Measurements from ENCODE around the gene C3orf18. TPM values are rescaled to one million over a fixed set of nuclear protein-coding genes. Genes with fewer than 3 reads are reported as not detected.

The C3orf18 gene
- total RNA-seq, 1 experiment from 2014 or later: 5.0 TPM

DNA sequence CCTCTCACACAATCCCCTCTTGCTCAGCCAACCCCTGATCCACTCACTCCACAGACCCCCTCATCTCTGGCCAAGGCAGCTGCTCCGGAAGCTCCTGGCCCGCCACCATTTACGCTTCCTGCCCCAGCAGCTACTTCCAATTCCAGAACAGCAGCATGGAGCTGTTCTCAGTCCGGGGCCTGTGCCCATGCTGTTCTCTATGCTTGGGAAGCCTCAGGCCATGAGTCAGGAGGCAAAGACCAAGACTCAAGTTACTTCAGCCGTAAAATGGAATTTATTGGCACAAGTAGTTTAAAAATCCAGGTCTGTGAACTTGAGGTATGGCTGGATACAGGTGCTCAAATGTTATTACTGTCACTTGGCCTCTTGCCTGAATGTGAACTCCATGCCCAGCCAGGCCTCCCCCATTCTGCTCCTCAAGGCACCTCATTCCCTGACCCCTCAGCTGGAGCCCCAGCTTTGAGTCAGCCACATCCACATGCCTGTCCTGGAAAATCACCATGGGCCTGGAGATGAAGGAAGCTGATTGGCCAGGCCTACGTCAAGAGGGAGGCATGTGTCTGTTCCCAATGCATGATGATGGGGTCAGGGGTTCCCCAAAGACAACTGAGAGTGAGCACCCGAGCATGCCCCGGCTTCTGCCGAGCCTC is 32.7 kb downstream of the C3orf18 start:
- intact Hi-C loops (cut with micrococcal nuclease; ENCODE audit: unreplicated experiment) (no loop called here), in situ Hi-C loops (cut with HindIII; ENCODE audit: low pct_unique_long_range_greater_than_20kb, low sequenced_read_pairs) (no loop called here)
- no TSS peak for BruUV-seq (replicated peaks)
- ATAC-seq (no peak), DNase-seq (ENCODE audit: low read depth, low spot score) (no peak)
- ChIA-PET POLR2A (no interaction called here), CTCF (interaction anchor here (0.7 kb wide), 1 partner anchor 68 kb away, joined by 10 read pairs; no protein-coding TSS in a partner anchor)
- no peaks in the 10 kb centered on the region for H3K9me3 ChIP-seq (ENCODE audit: control insufficient read depth, insufficient read depth, low read depth, low read length)
- TF ChIP-seq POLR2AphosphoS5 (IDR thresholded peaks at IDR 0.05; ENCODE audit: low read depth, low read length) (no peak), TCF7L2 (IDR thresholded peaks at IDR 0.05; ENCODE audit: low read depth, low read length) (no peak), SIN3A (IDR thresholded peaks at IDR 0.05; ENCODE audit: borderline replicate concordance, insufficient read depth, low read depth, low read length) (no peak), CTCF (IDR thresholded peaks at IDR 0.05) (no peak)
- TF ChIP-seq, protein P1, sequence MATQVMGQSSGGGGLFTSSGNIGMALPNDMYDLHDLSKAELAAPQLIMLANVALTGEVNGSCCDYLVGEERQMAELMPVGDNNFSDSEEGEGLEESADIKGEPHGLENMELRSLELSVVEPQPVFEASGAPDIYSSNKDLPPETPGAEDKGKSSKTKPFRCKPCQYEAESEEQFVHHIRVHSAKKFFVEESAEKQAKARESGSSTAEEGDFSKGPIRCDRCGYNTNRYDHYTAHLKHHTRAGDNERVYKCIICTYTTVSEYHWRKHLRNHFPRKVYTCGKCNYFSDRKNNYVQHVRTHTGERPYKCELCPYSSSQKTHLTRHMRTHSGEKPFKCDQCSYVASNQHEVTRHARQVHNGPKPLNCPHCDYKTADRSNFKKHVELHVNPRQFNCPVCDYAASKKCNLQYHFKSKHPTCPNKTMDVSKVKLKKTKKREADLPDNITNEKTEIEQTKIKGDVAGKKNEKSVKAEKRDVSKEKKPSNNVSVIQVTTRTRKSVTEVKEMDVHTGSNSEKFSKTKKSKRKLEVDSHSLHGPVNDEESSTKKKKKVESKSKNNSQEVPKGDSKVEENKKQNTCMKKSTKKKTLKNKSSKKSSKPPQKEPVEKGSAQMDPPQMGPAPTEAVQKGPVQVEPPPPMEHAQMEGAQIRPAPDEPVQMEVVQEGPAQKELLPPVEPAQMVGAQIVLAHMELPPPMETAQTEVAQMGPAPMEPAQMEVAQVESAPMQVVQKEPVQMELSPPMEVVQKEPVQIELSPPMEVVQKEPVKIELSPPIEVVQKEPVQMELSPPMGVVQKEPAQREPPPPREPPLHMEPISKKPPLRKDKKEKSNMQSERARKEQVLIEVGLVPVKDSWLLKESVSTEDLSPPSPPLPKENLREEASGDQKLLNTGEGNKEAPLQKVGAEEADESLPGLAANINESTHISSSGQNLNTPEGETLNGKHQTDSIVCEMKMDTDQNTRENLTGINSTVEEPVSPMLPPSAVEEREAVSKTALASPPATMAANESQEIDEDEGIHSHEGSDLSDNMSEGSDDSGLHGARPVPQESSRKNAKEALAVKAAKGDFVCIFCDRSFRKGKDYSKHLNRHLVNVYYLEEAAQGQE (IDR thresholded peaks at IDR 0.05; ENCODE audit: insufficient read depth in 1 of 2, low read depth in 2 of 2, low read length in 1 of 2): no peak
- H3K4me3 ChIP-seq (ENCODE audit: low read depth in 2 of 2, low read length in 2 of 2): no peak overlapping the region
- H3K4me1 ChIP-seq (ENCODE audit: control insufficient read depth, insufficient read depth, low read length): no peaks in the 10 kb centered on the region
- no peaks in the 10 kb centered on the region for H3K27me3 ChIP-seq (ENCODE audit: control insufficient read depth, insufficient read depth, low read length)
- H3K27ac ChIP-seq (ENCODE audit: low read length): no peak overlapping the region
- H3K36me3 ChIP-seq (ENCODE audit: control insufficient read depth, insufficient read depth, low read length): no peaks in the 10 kb centered on the region

- intact Hi-C loops (cut with micrococcal nuclease; ENCODE audit: unreplicated experiment): no loop called here
- no peak for DNase-seq (ENCODE audit: low read depth, low spot score)
- no peaks in the 10 kb centered on the region for H3K9me3 ChIP-seq (ENCODE audit: control insufficient read depth, insufficient read depth, low read depth, low read length)
- no peak overlapping the region for H3K4me3 ChIP-seq (ENCODE audit: low read depth in 2 of 2, low read length in 2 of 2)
- no peaks in the 10 kb centered on the region for H3K27me3 ChIP-seq (ENCODE audit: control insufficient read depth, insufficient read depth, low read length)
- ChIA-PET CTCF (interaction anchor here (0.6 kb wide), 1 partner anchor 187 kb away, joined by 10 read pairs; no protein-coding TSS in a partner anchor), POLR2A (no interaction called here)
- no peak for ATAC-seq
- no peaks in the 10 kb centered on the region for H3K36me3 ChIP-seq (ENCODE audit: control insufficient read depth, insufficient read depth, low read length)
- no TSS peak for BruUV-seq (replicated peaks)
- H3K27ac ChIP-seq (ENCODE audit: low read length): no peak overlapping the region
- H3K4me1 ChIP-seq (ENCODE audit: control insufficient read depth, insufficient read depth, low read length): no peaks in the 10 kb centered on the region
- in situ Hi-C loops (cut with HindIII; ENCODE audit: low pct_unique_long_range_greater_than_20kb, low sequenced_read_pairs): no loop called here
- no peak for TF ChIP-seq CTCF (IDR thresholded peaks at IDR 0.05)
- no peak for TF ChIP-seq TCF7L2 (IDR thresholded peaks at IDR 0.05; ENCODE audit: low read depth, low read length)
- no peak for TF ChIP-seq SIN3A (IDR thresholded peaks at IDR 0.05; ENCODE audit: borderline replicate concordance, insufficient read depth, low read depth, low read length)
- TF ChIP-seq POLR2AphosphoS5 (IDR thresholded peaks at IDR 0.05; ENCODE audit: low read depth, low read length): no peak
- TF ChIP-seq, protein P1 (IDR thresholded peaks at IDR 0.05; ENCODE audit: insufficient read depth in 1 of 2, low read depth in 2 of 2, low read length in 1 of 2): no peak
Measured at GRCh38 chr3:50533807-50534461, 33.6 kb downstream of the C3orf18 start.

All from Panc1 (cell line).